GM19397 (cell line): ENCODE results near the gene CNTN5.
"Not testable (repeated sequence)": the region's sequence is repeated elsewhere in the genome, so short reads cannot be mapped to it uniquely, and the experiment has no call there.

ENCODE experiments used
- ATAC-seq: cut with Tn5 transposase; IDR thresholded peaks from one replicate; pipeline ENCODE4 v1.9.1; 2021; ENCODE audit warnings: mild to moderate bottlenecking, moderate library complexity; ENCODE audit not compliant: unreplicated experiment

Gene CNTN5

DNA sequence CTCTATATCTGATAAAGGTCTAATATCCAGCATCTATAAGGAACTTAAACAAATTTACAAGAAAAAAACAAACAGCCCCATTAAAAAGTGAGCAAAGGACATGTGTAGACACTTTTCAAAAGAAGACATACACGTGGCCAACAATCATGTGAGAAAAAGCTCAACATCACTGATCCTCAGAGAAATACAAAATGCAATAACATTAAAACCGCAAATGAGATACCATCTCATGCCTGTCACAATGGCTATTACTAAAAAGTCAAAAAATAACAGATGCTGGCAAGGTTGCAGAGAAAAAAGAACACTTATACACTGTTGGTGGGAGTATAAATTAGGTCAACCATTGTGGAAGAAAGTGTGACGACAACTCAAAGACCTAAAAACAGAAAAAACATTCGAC, 1253.7 kb downstream of the CNTN5 start:
- ATAC-seq, result not testable (repeated sequence)

GRCh38 chr11:100294748-100295147, 1274.0 kb downstream of the CNTN5 start:
- no peak for ATAC-seq

- ATAC-seq, result no peak
Measured at GRCh38 chr11:100296051-100296679, 1275.4 kb downstream of the CNTN5 start.

- no peak for ATAC-seq
Measured at GRCh38 chr11:100297516-100297915, 1276.8 kb downstream of the CNTN5 start.

- no peak for ATAC-seq
Measured at GRCh38 chr11:100302824-100303223, 1282.1 kb downstream of the CNTN5 start.

GRCh38 chr11:100303897-100304296, 1283.1 kb downstream of the CNTN5 start:
- no peak for ATAC-seq

GRCh38 chr11:100308202-100308601, 1287.5 kb downstream of the CNTN5 start:
- ATAC-seq, result no peak

- ATAC-seq, result no peak
Measured at GRCh38 chr11:100315946-100316345, 1295.2 kb downstream of the CNTN5 start.

- no peak for ATAC-seq
Measured at GRCh38 chr11:100316952-100317351, 1296.2 kb downstream of the CNTN5 start.

DNA sequence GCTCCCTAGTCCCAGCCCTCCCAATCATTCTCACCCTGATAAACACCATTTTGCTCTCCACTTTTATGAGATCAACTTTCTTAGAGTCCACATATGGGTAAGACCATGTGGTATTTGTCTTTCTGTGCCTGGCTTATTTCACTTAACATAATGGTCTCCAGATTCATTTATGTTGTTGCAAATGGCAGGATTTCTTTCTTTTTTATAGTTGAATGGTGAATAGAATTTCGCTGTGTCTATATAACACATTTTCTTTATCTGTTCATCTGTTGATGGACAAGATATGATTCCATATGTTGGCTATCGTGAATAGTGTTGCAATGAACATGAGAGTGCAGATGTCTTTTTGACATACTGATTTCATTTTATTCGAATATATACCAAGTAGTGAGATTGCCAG, 1298.9 kb downstream of the CNTN5 start:
- no peak for ATAC-seq

- no peak for ATAC-seq
Measured at GRCh38 chr11:100328626-100329340, 1308.0 kb downstream of the CNTN5 start.

DNA sequence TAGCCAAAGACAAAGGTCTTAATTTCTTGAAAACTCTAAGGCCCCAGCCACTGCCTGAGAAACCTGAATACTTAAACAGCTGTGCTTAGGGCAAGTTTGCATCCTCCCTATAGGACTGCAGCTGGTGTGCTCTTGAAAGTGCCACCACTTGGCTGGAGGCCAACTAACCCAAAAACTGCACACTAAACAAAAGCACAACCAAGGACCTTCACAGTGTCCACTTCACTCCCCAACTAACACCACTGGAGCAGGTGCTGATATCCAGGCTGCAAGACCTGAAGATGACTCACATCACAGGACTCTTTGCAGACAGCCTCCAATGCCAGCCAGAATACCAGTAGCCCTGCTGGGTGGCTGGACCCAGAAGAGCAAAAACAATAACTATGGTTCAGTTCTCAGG, 1308.6 kb downstream of the CNTN5 start:
- no peak for ATAC-seq

DNA sequence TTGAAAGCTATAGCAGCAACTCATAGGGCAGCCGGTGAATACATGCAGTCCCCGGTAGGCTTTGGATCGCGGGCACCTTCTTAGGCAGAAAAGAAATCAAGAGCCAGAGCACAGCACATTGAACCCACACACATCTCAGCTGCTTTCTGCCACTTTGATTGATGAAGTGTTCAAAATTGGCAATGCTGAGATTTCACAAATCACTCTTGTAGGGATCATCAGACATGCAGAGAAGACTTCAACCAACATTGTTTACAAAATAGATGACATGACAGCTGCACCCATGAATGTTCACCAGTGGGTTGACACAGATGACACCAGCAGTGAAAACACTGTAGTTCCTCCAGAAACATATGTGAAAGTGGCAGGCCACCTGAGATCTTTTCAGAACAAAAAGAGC, 1316.1 kb downstream of the CNTN5 start:
- ATAC-seq, result no peak

- no peak for ATAC-seq
Measured at GRCh38 chr11:100338144-100338840, 1317.5 kb downstream of the CNTN5 start.

GRCh38 chr11:100340466-100341319, 1319.9 kb downstream of the CNTN5 start:
- no peak for ATAC-seq

DNA sequence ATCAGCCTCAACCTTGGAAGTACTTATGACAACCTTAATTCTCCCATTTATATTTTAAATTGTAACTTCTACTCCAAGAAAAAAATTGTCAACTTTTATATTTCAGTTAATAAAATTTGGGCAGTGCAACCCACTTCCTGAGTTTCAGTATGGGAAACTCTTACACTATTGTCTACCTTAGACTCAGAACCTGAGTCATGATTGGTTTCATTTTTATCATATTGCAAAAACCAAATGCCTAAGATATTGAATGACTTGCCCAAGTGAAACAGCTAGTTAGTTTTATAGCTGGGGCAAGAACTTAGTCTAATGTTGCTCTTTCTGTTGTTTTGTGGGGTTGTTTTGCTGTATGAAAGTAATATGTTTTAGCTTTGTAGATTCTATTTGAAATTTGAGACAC, 1332.3 kb downstream of the CNTN5 start:
- ATAC-seq, result no peak

DNA sequence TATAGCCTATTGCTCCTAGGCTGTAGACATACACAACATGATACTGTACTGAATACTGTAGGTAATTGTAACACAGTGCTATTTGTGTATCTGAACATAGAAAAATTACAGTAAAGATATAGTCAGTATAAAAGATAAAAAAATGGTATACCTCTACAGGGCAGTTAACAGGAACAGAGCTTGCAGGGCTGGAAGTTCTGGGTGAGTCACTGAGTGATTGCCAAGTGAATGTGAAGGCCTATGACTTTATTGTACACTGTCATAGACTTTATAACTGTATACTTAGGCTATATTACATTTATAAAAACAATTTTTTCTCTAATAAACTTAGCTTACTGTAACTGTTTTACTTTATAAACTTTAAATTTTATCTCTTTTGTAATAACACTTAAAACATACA, 1334.0 kb downstream of the CNTN5 start:
- ATAC-seq, result no peak

- ATAC-seq, result no peak
Measured at GRCh38 chr11:100356035-100356434, 1335.3 kb downstream of the CNTN5 start.

GRCh38 chr11:100359281-100359680, 1338.5 kb downstream of the CNTN5 start:
- no peak for ATAC-seq

DNA sequence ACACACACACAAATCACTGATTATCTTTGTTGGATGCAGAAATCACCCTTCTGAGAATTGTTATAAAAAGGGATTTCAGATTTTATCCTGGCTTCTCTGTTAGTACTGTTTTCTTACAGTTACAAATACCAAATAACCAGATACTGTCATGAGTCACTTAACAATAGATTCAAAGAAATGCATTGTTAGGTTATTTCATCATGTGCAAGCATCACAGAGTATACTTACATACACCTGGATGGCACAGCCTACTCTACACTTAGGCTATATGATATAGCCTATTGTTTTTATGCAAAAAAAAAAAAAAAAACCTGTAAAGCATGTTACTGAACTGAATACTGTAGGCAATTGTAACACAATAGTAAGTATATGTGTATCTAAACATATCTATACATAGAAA, 1347.1 kb downstream of the CNTN5 start:
- ATAC-seq, result no peak

DNA sequence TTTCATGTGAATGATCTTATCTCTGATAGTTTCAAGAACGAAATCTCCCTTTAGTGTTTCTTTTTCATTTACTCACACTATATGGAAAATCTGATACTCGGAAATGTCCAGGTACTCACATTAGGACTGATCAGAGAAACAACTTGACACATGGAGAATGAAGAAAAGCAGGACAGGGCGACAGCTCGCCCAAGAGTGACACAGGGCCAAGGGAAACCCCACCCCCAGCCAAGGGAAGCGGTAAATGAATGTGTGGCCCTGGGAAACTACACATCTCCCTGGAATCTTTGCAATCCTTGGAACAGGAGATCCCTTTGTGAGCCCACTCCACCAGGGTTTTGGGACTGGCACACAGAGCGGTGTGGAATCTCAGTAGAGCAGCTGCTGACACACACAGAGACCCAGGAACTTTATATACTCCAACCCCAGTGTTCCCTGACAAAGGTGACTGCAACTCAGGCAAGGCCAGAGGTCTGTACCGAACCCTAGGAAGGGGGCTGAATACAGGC, 1362.7 kb downstream of the CNTN5 start:
- ATAC-seq, result no peak
